GM12878 (cell line): ENCODE data around the gene AGER. TPM values are rescaled to one million over a fixed set of nuclear protein-coding genes. Genes with fewer than 3 reads are reported as not detected.

ENCODE experiments used
- ATAC-seq: fragments of 200-7000 bp; cut with Tn5 transposase; 3 replicates; pipeline ENCODE4 v1.9.1; 2020; ENCODE audit warnings: mild to moderate bottlenecking, moderate library complexity
- BruUV-seq: library from RNA; stranded (reverse); fragments of 400-500 nt; replicated peaks from 2 replicates; lab custom pipeline; 2021; lab: Mats Ljungman, UMichigan
- CTCF ChIA-PET: fragments of 300-600 bp; sonication (Branson Sonifier 250); formaldehyde crosslinking; extraction: SDS; loops from one replicate; lab custom pipeline; 2021; ENCODE audit warnings: inconsistent platforms; lab: Yijun Ruan, JAX
- POLR2A ChIA-PET: fragments of 350-600 bp; formaldehyde crosslinking; extraction: SDS; loops from one replicate; lab custom pipeline; 2021; ENCODE audit warnings: inconsistent platforms; lab: Charles Lee
- RAD21 ChIA-PET: fragments of 300-600 bp; sonication (Branson Sonifier 250); formaldehyde crosslinking; loops from one replicate; lab custom pipeline; 2023; ENCODE audit warnings: antibody characterized with exemption; ENCODE audit not compliant: unreplicated experiment; lab: Charles Lee
- SMC1A ChIA-PET: fragments of 300-600 bp; sonication (Branson Sonifier 250); formaldehyde crosslinking; loops from one replicate; lab custom pipeline; 2023; ENCODE audit not compliant: unreplicated experiment, uncharacterized antibody; lab: Charles Lee
- DNase-seq: peaks from one replicate; pipeline ENCODE4 v3.0.0-alpha.2; 2011; ENCODE audit warnings: low read depth, low spot score
- FAIRE-seq: peaks from 3 replicates; lab custom pipeline; 2011; peaks lifted over from hg19 to GRCh38; lab: Jason Lieb, UNC
- H2AFZ ChIP-seq: 2 replicates; pipeline ENCODE4 v1.6.0; 2011; ENCODE audit warnings: low read depth, low read length, control low read depth; ENCODE audit not compliant: control insufficient read depth
- H3K27ac ChIP-seq: 2 replicates; pipeline ENCODE4 v1.5.1; 2011; ENCODE audit warnings: control low read depth; ENCODE audit not compliant: control insufficient read depth, insufficient read depth
- H3K27me3 ChIP-seq, 2 experiments: replicated peaks in 1 of 2; 2 replicates each; pipeline versions ENCODE4 v1.6.0 to v1.6.1; 2011; ENCODE audit warnings: low read length in 1 of 2; ENCODE audit not compliant: control insufficient read depth in 2 of 2, insufficient read depth in 2 of 2
- H3K36me3 ChIP-seq, 2 experiments: 2 replicates each; pipeline ENCODE4 v1.5.1; 2011; ENCODE audit warnings: low read length in 1 of 2; ENCODE audit not compliant: control insufficient read depth in 2 of 2, insufficient read depth in 2 of 2
- H3K4me1 ChIP-seq: 2 replicates; pipeline ENCODE4 v1.6.1; 2011; ENCODE audit warnings: mild to moderate bottlenecking, low read length, moderate library complexity, mixed read lengths; ENCODE audit not compliant: control insufficient read depth, insufficient read depth
- H3K4me2 ChIP-seq: 2 replicates; pipeline ENCODE4 v1.6.0; 2011; ENCODE audit warnings: control low read depth; ENCODE audit not compliant: control insufficient read depth, insufficient read depth
- H3K4me3 ChIP-seq: fragments of 200-600 bp; sonication (generic); 2 replicates; pipeline ENCODE4 v1.5.1; 2016
- H3K79me2 ChIP-seq: 2 replicates; pipeline ENCODE4 v1.6.0; 2011; ENCODE audit warnings: low read length; ENCODE audit not compliant: control insufficient read depth, insufficient read depth
- H3K9ac ChIP-seq: 2 replicates; pipeline ENCODE4 v1.8.0; 2011; ENCODE audit warnings: low read length, control low read depth, mixed read lengths; ENCODE audit not compliant: control insufficient read depth, insufficient read depth
- H3K9me3 ChIP-seq: replicated peaks from 3 replicates; pipeline ENCODE4 v1.5.1; 2011; ENCODE audit warnings: mild to moderate bottlenecking, low read length; ENCODE audit not compliant: control insufficient read depth, insufficient read depth
- H4K20me1 ChIP-seq: 2 replicates; pipeline ENCODE4 v1.6.0; 2011; ENCODE audit not compliant: control insufficient read depth, insufficient read depth
- SIX5 ChIP-seq: IDR thresholded peaks from 2 replicates; pipeline ENCODE4 v1.6.1; 2011; ENCODE audit warnings: mild to moderate bottlenecking, low read depth, low read length, moderate library complexity; ENCODE audit not compliant: severe bottlenecking
- WGBS: methylation state at CpG from one replicate; pipeline ENCODE4 v1.1.6; 2016; ENCODE audit warnings: low lambda C conversion rate; ENCODE audit not compliant: insufficient replicate concordance, insufficient coverage; ENCODE audit errors: missing lambda C conversion rate; 5-methylcytosine and 5-hydroxymethylcytosine counted together
- in situ Hi-C: fragments of 300-500 bp; cut with MboI; formaldehyde crosslinking; loops from 9 replicates; pipeline ENCODE4 v1.14.3; 2018; ENCODE audit warnings: mixed read lengths
- intact Hi-C: fragments of 100-400 bp; cut with micrococcal nuclease; formaldehyde crosslinking; loops from one replicate; pipeline ENCODE4 v1.14.2; 2022; ENCODE audit not compliant: unreplicated experiment
- polyA plus RNA-seq, 11 experiments: library from polyadenylated mRNA; depleted of rRNA in 4 of 11; unstranded in 6 of 11; stranded (reverse) in 5 of 11; fragments of >200 nt; fragmentation: Nextera tagmentation in 4 of 11; fragmentation: Illumina TruSeq in 1 of 11; extraction: Ambion mirVana in 4 of 11; extraction: Trizol in 1 of 11; gene quantifications; 1 replicate in 1 of 11; 2 replicates in 10 of 11; pipeline versions ENCODE4 v1.2.1 to v1.2.3, GENCODE V29; 2011 to 2016; ENCODE audit warnings: inconsistent platforms in 2 of 11, missing spikeins in 2 of 11, low read depth in 1 of 11
- total RNA-seq, 4 experiments: library from RNA; depleted of rRNA in 3 of 4; stranded (reverse); fragments of >200 nt in 3 of 4; fragmentation: Illumina TruSeq in 1 of 4; extraction: Trizol in 1 of 4; gene quantifications; 2 replicates each; pipeline versions ENCODE4 v1.2.1 to v1.2.3, GENCODE V29; 2013 to 2021
- TF ChIP-seq, protein P1 (sequence below): fragments of 450-650 bp; IDR thresholded peaks from 2 replicates; pipeline ENCODE4 v1.6.1; 2018; ENCODE audit warnings: borderline replicate concordance, mild to moderate bottlenecking; ENCODE audit not compliant: partially characterized antibody
- TF ChIP-seq, protein P2 (sequence below): IDR thresholded peaks from 2 replicates; pipeline ENCODE4 v1.6.1; 2012; ENCODE audit warnings: mild to moderate bottlenecking, low read depth, low read length

AGER gene
- total and polyA plus RNA-seq, 10 of the 15 experiments (the other 5 are each of a cell fraction or from before 2014, with no cell fraction given) = 1.1 to 18.2 (median 3.9) TPM

DNA sequence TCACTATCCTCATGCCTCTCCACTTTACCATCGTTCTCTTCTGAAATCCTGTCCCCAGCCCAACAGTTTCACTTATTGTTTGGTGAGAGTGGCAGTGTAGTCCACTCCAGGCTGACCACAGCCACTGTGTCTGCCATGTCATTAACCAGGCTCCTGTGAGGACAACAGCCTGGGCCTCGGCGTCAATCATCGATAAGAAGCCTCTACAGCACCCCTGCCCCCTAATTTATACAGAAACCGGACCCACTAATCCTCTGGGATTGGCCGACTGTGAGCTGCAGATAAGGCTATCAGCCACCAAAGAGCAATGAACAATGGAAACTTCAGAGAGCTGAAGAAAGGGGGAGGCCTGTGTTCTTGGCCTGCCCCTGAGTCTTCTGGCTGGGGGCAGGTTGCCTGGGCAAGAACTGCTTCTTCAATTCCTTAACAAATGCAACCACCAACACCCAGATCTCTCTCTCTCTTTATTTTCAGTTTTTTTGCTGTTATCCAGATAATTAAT is 16.2 kb downstream of the AGER start:
- Histone ChIP-seq H3K27ac (no peak overlapping the region), H3K9ac (no peak overlapping the region), H3K4me1 (no peaks in the 10 kb centered on the region), H2AFZ (no peak overlapping the region), H3K4me2 (no peak overlapping the region), H4K20me1 (no peaks in the 10 kb centered on the region; the same call in 1 of the 2 replicates), H3K4me3 (no peak overlapping the region), H3K27me3 (no peaks in the 10 kb centered on the region), H3K79me2 (no peaks in the 10 kb centered on the region), H3K36me3 (peaks cover 0 to 3% of the 10 kb centered on the region in 2 experiments; a peak in 1 of 4 replicates), H3K9me3 (no peaks in the 10 kb centered on the region)
- intact Hi-C loops = no loop called here
- ChIA-PET SMC1A (no interaction called here), POLR2A (no interaction called here), RAD21 (no interaction called here), CTCF (no interaction called here)
- no peak for TF ChIP-seq SIX5
- TF ChIP-seq, protein P1, sequence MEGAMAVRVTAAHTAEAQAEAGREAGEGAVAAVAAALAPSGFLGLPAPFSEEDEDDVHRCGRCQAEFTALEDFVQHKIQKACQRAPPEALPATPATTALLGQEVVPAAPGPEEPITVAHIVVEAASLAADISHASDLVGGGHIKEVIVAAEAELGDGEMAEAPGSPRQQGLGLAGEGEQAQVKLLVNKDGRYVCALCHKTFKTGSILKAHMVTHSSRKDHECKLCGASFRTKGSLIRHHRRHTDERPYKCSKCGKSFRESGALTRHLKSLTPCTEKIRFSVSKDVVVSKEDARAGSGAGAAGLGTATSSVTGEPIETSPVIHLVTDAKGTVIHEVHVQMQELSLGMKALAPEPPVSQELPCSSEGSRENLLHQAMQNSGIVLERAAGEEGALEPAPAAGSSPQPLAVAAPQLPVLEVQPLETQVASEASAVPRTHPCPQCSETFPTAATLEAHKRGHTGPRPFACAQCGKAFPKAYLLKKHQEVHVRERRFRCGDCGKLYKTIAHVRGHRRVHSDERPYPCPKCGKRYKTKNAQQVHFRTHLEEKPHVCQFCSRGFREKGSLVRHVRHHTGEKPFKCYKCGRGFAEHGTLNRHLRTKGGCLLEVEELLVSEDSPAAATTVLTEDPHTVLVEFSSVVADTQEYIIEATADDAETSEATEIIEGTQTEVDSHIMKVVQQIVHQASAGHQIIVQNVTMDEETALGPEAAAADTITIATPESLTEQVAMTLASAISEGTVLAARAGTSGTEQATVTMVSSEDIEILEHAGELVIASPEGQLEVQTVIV = no peak
- TF ChIP-seq, protein P2, sequence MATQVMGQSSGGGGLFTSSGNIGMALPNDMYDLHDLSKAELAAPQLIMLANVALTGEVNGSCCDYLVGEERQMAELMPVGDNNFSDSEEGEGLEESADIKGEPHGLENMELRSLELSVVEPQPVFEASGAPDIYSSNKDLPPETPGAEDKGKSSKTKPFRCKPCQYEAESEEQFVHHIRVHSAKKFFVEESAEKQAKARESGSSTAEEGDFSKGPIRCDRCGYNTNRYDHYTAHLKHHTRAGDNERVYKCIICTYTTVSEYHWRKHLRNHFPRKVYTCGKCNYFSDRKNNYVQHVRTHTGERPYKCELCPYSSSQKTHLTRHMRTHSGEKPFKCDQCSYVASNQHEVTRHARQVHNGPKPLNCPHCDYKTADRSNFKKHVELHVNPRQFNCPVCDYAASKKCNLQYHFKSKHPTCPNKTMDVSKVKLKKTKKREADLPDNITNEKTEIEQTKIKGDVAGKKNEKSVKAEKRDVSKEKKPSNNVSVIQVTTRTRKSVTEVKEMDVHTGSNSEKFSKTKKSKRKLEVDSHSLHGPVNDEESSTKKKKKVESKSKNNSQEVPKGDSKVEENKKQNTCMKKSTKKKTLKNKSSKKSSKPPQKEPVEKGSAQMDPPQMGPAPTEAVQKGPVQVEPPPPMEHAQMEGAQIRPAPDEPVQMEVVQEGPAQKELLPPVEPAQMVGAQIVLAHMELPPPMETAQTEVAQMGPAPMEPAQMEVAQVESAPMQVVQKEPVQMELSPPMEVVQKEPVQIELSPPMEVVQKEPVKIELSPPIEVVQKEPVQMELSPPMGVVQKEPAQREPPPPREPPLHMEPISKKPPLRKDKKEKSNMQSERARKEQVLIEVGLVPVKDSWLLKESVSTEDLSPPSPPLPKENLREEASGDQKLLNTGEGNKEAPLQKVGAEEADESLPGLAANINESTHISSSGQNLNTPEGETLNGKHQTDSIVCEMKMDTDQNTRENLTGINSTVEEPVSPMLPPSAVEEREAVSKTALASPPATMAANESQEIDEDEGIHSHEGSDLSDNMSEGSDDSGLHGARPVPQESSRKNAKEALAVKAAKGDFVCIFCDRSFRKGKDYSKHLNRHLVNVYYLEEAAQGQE = no peak
- WGBS = 94% methylated on average over 6 of the region's 6 CpGs
- no TSS peak for BruUV-seq
- DNase-seq (no peak), ATAC-seq (no peak), FAIRE-seq (no peak)
- in situ Hi-C loops = no loop called here
